Endothelial cell (in vitro differentiated cells): ENCODE data around the gene TNFAIP2. TPM values are rescaled to one million over a fixed set of nuclear protein-coding genes. Genes with fewer than 3 reads are reported as not detected.

Experiments
- DNase-seq: peaks from one replicate; pipeline ENCODE4 v3.0.0; 2021; ENCODE audit warnings: low spot score
- H3K27ac Mint-ChIP-seq: one replicate; pipeline ENCODE4 v1.8.0; 2021; ENCODE audit warnings: mixed read lengths, inconsistent platforms; ENCODE audit not compliant: unreplicated experiment
- H3K27me3 Mint-ChIP-seq: one replicate; pipeline ENCODE4 v1.8.0; 2021; ENCODE audit warnings: mild to moderate bottlenecking, moderate library complexity, mixed read lengths, inconsistent platforms; ENCODE audit not compliant: unreplicated experiment
- H3K36me3 Mint-ChIP-seq: one replicate; pipeline ENCODE4 v1.8.0; 2021; ENCODE audit warnings: mild to moderate bottlenecking, low read depth, mixed read lengths, inconsistent platforms; ENCODE audit not compliant: unreplicated experiment
- H3K4me1 Mint-ChIP-seq: one replicate; pipeline ENCODE4 v1.8.0; 2021; ENCODE audit warnings: mild to moderate bottlenecking, mixed read lengths, inconsistent platforms; ENCODE audit not compliant: unreplicated experiment
- H3K4me3 Mint-ChIP-seq: one replicate; pipeline ENCODE4 v1.8.0; 2021; ENCODE audit warnings: mild to moderate bottlenecking, mixed read lengths, inconsistent platforms; ENCODE audit not compliant: unreplicated experiment
- H3K9me3 Mint-ChIP-seq: one replicate; pipeline ENCODE4 v1.8.0; 2021; ENCODE audit warnings: mixed read lengths, inconsistent platforms; ENCODE audit not compliant: unreplicated experiment
- CTCF ChIP-seq: fragments of 200-600 bp; sonication (generic); IDR thresholded peaks from one replicate; pipeline ENCODE4 v1.5.0; 2021; ENCODE audit warnings: antibody characterized with exemption; ENCODE audit not compliant: unreplicated experiment
- total RNA-seq: library from RNA; stranded (reverse); fragmentation: NEBNext Ultra II Directional; extraction: Animal tissue kit (Norgen Biotek cat#: 25700); gene quantifications from one replicate; pipeline ENCODE4 v1.2.1, GENCODE V29; 2021; ENCODE audit not compliant: unreplicated experiment

Gene TNFAIP2
- total RNA-seq, 1 donor from 2014 or later: 163 TPM

GRCh38 chr14:103124501-103125001, 1.3 kb downstream of the TNFAIP2 start:
- H3K9me3 Mint-ChIP-seq: no peaks in the 10 kb centered on the region
- peak overlapping the region; percentile 82 for H3K4me3 Mint-ChIP-seq
- peaks cover 28% of the 10 kb centered on the region for H3K4me1 Mint-ChIP-seq
- no peak for TF ChIP-seq CTCF
- peaks cover 20% of the 10 kb centered on the region for H3K36me3 Mint-ChIP-seq
- DNase-seq: no peak
- H3K27ac Mint-ChIP-seq: no peak overlapping the region
- peaks cover 16% of the 10 kb centered on the region for H3K27me3 Mint-ChIP-seq

DNA sequence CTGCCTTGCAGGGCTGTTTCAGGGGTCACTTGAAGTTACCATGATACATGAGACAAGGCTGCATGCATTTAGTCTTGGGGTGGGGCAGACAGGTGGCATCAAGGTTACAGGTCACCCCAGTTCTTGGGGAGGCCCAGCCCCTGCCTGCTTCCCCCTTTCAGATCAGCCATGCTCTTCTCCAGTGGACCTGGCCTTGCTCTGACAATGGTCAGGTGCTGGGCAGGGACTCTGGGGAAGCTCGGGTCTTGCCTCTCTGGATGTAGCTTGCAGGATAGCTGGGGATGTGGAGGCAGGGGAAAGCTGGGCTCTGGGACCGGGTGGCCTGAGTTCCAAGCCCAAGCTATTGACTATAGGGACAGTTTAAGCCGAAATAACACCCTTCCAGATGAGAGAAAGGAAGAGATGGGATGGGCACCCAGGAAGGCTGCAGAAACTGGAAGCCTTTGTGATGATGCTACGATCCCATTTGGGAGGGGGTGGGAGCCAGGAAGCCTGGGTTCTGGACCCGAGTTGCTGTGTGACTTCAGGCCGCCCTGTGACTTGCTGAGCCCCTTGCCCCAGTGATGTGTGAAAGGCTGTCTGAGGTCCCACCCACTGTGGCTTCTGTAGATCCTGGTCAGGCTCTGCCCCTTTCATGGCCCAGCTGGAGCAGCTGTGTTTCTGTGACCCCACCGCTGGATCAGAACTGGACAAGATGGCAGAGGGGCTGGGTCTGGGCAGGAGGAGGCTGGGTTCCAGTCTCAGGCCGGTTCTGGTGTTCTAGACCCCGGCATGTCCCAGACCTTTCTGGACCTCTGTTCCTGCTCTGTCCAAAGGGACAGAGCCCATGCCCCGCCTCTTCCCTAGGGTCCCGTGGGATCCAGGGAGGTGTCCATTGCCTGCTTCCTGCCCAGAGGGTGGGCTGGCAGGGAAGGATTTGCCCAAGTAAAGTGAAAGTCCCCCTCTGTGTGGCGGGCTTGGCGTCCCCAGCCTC, 2.1 kb downstream of the TNFAIP2 start:
- TF ChIP-seq CTCF: no peak
- no peak for DNase-seq
- Mint-ChIP-seq H3K9me3 (no peaks in the 10 kb centered on the region), H3K4me3 (peak overlapping the region; percentile 11), H3K36me3 (peaks cover 21% of the 10 kb centered on the region), H3K27me3 (peaks cover 18% of the 10 kb centered on the region), H3K4me1 (peaks cover 23% of the 10 kb centered on the region), H3K27ac (no peak overlapping the region)

DNA sequence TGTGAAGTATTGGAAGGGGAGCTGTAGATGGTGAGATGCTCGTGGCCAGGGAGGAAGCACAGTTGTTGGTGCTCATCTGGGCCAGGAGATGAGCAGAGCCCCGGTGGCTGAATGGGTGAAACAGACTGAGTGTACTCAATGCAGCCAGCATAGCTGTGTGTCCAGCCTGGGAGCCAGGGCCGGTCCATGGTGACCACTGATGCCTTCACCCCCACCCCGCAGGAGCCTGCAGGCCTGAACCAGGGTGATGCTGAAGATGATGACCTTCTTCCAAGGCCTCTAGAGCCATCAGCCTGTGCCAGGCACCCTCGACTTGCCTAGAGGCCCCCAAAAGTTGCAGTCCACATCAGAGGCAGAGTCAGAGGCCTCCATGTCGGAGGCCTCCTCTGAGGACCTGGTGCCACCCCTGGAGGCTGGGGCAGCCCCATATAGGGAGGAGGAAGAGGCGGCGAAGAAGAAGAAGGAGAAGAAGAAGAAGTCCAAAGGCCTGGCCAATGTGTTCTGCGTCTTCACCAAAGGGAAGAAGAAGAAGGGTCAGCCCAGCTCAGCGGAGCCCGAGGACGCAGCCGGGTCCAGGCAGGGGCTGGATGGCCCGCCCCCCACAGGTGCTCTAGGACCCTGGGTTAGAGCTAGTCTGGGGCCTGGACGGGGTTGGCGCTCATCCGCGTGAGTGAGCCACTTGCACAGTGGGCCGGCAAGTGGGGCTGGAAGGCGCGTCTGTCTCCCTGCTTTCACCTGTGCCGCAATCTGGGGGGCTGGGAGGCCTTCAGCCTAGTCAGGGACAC, 3.0 kb downstream of the TNFAIP2 start:
- H3K4me1 Mint-ChIP-seq: peaks cover 20% of the 10 kb centered on the region
- peak overlapping the region; percentile 73 for H3K4me3 Mint-ChIP-seq
- no peak for TF ChIP-seq CTCF
- DNase-seq: no peak
- H3K27ac Mint-ChIP-seq: peak overlapping the region; percentile 30
- peaks cover 21% of the 10 kb centered on the region for H3K36me3 Mint-ChIP-seq
- H3K9me3 Mint-ChIP-seq: no peaks in the 10 kb centered on the region
- H3K27me3 Mint-ChIP-seq: peaks cover 23% of the 10 kb centered on the region

DNA sequence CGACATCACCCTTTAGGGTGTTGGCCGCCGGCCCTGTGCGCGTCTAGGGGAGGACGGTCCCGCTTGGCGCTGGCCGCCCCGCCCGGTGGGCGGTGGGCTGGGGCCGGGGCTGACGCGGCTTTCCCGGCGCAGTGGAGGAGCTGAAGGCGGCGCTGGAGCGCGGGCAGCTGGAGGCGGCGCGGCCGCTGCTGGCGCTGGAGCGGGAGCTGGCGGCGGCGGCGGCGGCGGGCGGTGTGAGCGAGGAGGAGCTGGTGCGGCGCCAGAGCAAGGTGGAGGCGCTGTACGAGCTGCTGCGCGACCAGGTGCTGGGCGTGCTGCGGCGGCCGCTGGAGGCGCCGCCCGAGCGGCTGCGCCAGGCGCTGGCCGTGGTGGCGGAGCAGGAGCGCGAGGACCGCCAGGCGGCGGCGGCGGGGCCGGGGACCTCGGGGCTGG, 3.6 kb downstream of the TNFAIP2 start:
- Mint-ChIP-seq H3K4me1 (peaks cover 18% of the 10 kb centered on the region), H3K27me3 (peaks cover 23% of the 10 kb centered on the region), H3K4me3 (no peak overlapping the region), H3K36me3 (peaks cover 21% of the 10 kb centered on the region), H3K9me3 (no peaks in the 10 kb centered on the region), H3K27ac (no peak overlapping the region)
- peak; percentile 57 for DNase-seq
- TF ChIP-seq CTCF: no peak
